ENCODE measurements around the gene RAB34.
"Not testable (repeated sequence)": the region's sequence is repeated elsewhere in the genome, so short reads cannot be mapped to it uniquely, and the experiment has no call there.

The RAB34 gene

GRCh38 chr17:28729950-28730330 is 12.3 kb upstream of the RAB34 start:
- in situ Hi-C loops (cut with MboI; ENCODE audit: low sequenced_read_pairs) = loop anchor here (25.0 kb wide), 1 partner anchor 382 kb away; no protein-coding TSS in a partner anchor

- in situ Hi-C loops (cut with MboI; ENCODE audit: low sequenced_read_pairs) = loop anchor here (25.0 kb wide), 1 partner anchor 384 kb away; no protein-coding TSS in a partner anchor
These were observed 10.9 kb upstream of the RAB34 start, which contains the start of gene NEK8 for GRCh38 chr17:28728364-28729200. Gene NEK8, plus strand, starts transcription at chr17:28728788. Its CDS starts 26 bp downstream, at chr17:28728814.

DNA sequence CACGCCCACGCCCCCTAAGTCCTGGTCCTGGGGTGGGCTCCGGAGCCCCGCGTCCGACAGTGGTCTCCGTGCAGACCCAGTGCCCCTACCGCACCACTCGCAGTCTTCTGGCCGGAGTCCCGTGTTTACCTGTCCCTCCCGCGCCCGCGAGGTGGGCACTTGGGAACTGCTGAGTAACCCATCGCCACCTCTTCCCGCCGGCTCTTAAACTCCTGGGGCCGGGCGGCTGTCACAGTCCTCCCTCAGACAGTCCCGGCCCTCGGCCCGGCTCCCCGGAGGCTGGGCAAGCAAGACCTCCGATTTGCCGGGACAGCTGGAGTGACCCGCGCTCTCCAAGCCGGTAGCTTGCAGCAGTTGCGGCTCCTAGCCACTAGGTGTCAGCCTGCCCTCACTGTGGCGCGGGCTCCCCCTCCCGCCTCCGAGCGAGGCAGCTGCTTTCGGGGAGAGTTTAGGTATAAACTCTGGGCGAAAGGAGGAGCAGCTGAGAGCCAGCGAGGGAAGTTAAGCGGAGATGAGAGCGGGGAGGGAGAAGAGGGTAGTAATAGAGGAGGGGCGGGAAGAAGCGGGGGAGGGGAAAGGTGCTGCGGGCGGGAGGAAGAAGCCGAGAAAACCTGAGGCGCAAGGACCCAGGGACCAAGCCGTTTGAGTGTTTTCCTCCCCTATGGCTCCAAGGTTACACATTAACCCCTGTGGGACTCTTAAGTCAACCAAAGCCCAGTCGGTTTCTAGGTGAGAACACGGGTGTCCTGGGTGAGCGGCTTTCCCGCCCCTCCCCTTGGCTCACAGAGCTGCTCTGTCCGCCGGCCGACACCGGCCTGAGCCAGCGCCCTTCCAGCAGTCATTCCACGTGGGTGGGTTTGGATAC is 9.2 kb upstream of the RAB34 start:
- in situ Hi-C loops (cut with MboI; ENCODE audit: low sequenced_read_pairs) = loop anchor here (25.0 kb wide), 1 partner anchor 385 kb away; no protein-coding TSS in a partner anchor

- in situ Hi-C loops (cut with MboI; ENCODE audit: low sequenced_read_pairs) = loop anchor here (25.0 kb wide), 1 partner anchor 386 kb away; no protein-coding TSS in a partner anchor
These were observed 8.6 kb upstream of the RAB34 start, which contains the start of gene TLCD1 for GRCh38 chr17:28726226-28726626. Gene TLCD1, minus strand, starts transcription at chr17:28726233. Its CDS starts 136 bp downstream, at chr17:28726097.

GRCh38 chr17:28725660-28726225 is 8.1 kb upstream of the RAB34 start:
- in situ Hi-C loops (cut with MboI; ENCODE audit: low sequenced_read_pairs) = loop anchor here (25.0 kb wide), 1 partner anchor 387 kb away; no protein-coding TSS in a partner anchor

DNA sequence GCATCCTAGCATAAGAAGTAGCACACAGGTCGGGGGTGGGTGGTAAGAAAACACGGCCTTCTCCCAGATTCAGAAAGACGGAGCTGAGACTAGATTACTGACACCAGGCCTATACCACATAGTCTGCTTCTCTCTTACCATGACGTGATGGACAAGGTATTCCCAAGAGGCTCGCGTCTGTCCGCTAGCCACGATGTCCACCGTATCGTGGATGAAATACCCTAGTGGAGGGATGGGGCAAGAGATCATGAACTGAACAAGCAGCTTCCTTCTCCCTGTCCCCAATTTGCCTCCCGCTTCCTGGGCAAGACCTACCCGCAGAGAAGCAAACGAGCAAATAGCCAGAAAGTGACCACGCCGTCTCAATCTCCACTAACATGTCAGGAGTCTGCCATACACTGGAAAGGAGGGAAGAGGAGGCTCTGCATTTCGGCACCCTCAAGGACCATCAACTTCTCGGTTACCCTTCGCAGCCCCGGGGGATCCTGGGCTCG is 7.5 kb upstream of the RAB34 start:
- in situ Hi-C loops (cut with MboI; ENCODE audit: low sequenced_read_pairs) = loop anchor here (25.0 kb wide), 1 partner anchor 387 kb away; no protein-coding TSS in a partner anchor

GRCh38 chr17:28724500-28725165 is 7.0 kb upstream of the RAB34 start:
- in situ Hi-C loops (cut with MboI; ENCODE audit: low sequenced_read_pairs) = loop anchor here (25.0 kb wide), 1 partner anchor 388 kb away; no protein-coding TSS in a partner anchor

DNA sequence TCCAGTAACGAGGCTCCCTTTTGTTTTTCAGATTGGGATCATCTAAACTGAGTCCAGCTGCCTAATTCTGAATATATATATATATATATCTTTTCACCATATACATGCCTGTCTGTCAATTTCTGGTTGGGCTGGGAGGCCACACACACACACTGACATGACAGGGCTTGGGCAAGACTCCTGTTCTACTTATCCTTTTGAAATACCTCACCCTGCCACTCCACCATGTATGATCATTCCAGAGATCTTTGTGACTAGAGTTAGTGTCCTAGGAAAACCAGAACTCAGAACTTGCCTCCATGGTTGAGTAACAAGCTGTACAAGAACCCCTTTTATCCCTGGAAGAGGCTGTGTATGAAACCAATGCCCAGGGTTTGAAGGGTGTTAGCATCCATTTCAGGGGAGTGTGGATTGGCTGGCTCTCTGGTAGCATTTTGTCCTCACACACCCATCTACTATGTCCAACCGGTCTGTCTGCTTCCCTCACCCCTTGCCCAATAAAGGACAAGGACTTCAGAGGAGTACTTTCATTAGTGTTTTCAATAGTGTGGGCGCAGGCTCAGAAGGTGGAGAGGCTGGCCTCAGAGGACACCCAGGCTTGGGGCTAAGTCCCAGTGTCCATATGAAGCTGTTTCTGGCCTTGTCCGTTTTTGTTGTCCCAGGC is 6.3 kb upstream of the RAB34 start:
- in situ Hi-C loops (cut with MboI; ENCODE audit: low sequenced_read_pairs) = not testable (repeated sequence)

DNA sequence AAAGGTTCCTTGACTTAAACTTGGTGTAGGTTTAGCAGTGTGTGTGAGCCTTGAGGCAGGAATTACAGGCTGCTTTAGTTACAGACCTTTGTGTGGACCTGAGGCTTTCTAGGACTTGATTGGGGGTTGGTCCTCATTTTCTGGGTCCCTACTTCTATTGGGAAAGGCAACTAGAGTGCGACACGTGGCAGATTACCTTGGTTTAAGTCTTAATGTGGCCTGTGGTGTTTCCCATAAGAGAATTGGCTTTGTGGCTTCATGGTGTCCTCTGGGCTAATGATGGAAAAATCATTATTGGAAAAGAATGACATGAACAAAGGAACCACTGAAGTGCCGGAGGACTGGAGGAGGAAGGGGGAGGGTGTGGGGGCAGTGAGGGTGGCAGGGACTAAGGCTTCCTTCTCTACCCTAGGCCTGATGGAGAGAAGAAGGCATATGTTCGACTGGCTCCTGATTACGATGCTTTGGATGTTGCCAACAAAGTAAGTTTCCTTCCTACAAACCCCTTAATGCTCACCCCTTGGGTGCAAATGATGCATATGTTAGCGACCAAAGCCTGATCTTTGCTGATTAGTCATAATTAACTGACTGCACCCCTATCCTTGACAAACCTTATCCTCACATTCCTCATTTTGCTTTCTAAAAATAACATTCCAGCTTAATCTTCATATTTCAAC is 5.6 kb upstream of the RAB34 start:
- in situ Hi-C loops (cut with MboI; ENCODE audit: low sequenced_read_pairs) = no loop called here

DNA sequence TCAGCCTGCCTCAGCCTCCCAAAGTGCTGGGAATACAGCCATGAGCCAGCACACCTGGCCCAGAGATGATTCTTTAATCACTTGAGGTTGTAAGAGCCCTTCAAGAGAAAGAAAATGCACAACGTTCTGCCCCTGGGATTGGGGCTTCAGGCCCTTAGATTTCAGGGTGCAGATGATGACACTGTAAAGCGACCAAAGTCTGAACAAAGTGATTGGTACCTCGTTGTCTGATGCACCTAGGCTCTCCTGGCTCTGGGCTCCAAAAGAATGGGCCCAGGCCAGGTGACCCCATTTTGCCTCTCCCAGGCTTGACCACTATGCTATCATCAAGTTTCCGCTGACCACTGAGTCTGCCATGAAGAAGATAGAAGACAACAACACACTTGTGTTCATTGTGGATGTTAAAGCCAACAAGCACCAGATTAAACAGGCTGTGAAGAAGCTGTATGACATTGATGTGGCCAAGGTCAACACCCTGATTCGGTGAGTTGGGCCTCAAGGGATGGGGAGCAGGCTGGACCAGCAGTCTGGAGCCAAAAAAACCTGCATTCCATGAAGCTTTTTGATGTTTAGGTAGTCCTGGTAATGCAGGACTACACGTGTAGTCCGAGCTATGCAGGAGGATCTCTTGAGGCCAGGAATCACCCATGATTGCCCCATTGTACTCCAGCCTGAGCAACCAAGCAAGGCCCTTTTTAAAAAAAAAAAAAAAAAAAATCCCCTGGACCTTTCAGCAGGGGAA is 4.9 kb upstream of the RAB34 start:
- in situ Hi-C loops (cut with MboI; ENCODE audit: low sequenced_read_pairs) = no loop called here

DNA sequence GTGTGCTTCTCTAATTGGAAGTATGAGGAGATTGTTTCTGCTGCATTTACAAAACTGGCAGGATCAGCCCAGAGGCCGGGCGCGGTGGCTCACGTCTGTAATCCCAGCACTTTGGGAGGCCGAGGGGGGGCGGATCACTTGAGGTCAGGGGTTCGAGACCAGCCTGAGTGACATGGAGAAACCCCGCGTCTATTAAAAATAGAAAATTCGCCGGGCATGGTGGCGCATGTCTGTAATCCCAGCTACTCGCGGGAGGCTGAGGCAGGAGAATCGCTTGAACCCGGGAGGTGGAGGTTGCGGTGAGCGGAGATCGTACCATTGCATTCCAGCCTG is 3.3 kb upstream of the RAB34 start:
- in situ Hi-C loops (cut with MboI; ENCODE audit: low sequenced_read_pairs) = not testable (repeated sequence)

GRCh38 chr17:28720247-28720996 is 2.8 kb upstream of the RAB34 start:
- in situ Hi-C loops (cut with MboI; ENCODE audit: low sequenced_read_pairs) = no loop called here

DNA sequence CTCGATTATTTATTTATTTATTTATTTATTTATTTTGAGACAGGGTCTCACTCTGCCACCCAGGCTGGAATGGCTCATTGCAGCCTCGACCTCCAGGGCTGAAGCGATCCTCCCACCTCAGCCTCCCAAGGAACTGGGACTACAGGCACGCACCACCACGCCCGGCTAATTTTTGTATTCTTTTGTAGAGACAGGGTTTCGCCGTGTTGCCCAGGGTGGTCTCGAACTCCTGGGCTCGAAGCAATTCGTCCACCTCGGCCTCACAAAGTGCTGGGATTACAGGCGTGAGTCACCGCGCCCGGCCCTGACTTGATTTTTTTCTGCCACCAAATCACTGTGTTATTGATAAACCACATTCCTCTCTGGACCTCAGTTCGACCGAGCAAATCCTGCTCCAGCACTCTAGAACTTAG is 1.4 kb upstream of the RAB34 start:
- in situ Hi-C loops (cut with MboI; ENCODE audit: low sequenced_read_pairs) = no loop called here

DNA sequence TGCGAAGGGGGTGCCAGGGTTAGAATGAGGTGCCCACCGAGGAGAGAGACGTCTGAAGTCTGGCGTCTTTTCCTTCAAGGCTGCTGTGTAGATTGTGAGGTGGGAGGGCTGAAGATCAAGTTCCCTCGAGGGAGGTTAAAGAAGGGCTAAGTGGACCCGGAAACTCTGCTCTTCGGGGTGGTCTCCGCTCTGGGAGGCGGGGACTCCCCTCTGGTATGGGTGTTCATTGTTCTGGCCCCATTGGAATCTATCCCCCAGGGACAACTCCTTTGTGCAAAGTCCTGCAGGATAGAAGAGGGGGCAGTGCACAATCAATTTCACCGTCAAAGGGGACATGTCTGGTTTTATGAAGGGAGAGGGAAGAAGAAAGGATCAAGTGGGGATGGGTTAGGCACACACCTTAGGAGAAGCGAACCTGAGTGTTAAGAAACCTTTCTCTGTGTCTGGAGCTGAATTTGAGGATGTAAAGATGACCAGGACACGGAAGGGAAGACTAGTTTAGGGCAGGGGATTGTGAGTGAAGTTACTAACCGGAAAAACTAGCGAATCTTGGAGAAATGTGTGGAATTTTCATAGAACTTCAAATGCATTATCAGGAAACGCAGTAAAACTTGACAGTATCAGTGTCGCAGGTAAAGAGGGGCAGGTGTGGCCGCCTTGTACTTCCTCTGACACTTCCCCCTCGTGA is 809 bp upstream of the RAB34 start:
- in situ Hi-C loops (cut with MboI; ENCODE audit: low sequenced_read_pairs) = no loop called here

- in situ Hi-C loops (cut with MboI; ENCODE audit: low sequenced_read_pairs) = no loop called here
These were observed 709 bp downstream of the RAB34 start for GRCh38 chr17:28716740-28717577.

DNA sequence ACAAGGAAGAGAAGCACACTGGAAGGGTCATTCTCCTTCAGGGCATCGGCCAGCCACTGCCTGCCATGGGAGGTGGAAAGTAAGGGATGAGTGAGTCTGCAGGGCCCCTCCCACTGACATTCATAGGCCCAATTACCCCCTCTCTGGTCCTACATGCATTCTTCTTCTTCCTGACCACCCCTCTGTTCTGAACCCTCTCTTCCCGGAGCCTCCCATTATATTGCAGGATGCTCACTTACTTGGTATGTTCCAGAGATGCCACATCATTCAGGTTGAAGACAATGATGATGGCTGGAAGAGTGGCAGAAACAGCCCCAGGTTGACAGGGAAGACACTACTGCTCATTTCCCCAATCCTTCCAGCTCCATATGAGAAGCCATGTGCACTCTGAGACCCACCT is 2.5 kb downstream of the RAB34 start:
- in situ Hi-C loops (cut with MboI; ENCODE audit: low sequenced_read_pairs) = no loop called here
